Peyer's patch (tissue), 4 donors: ENCODE results near the gene PCNX2.

ENCODE experiments used
- CTCF ChIP-seq, 6 experiments: fragments of 450-650 bp in 4 of 6; fragments of 200-600 bp in 2 of 6; sonication (generic) in 1 of 6; IDR thresholded peaks; one replicate each; pipeline ENCODE4 v1.5.1; 2017 to 2019; ENCODE audit warnings: antibody characterized with exemption in 6 of 6, mild to moderate bottlenecking in 3 of 6, moderate library complexity in 1 of 6
- POLR2A ChIP-seq, 2 donors: fragments of 450-650 bp; IDR thresholded peaks; one replicate each; pipeline ENCODE4 v1.5.1; 2017; ENCODE audit warnings: antibody characterized with exemption in 2 of 2, mild to moderate bottlenecking in 2 of 2, moderate library complexity in 2 of 2

- no peak for TF ChIP-seq CTCF (IDR thresholded peaks at IDR 0.05)
- TF ChIP-seq POLR2A (IDR thresholded peaks at IDR 0.05): no peak
Measured at GRCh38 chr1:233006541-233006973, 289.0 kb downstream of the PCNX2 start.
